ENCODE results near the gene CTRB1.
"Not testable (repeated sequence)": the region's sequence is repeated elsewhere in the genome, so short reads cannot be mapped to it uniquely, and the experiment has no call there.

Gene CTRB1

GRCh38 chr16:75226550-75227360 lies 8.0 kb downstream of the CTRB1 start:
- no peak for DNase-seq

DNA sequence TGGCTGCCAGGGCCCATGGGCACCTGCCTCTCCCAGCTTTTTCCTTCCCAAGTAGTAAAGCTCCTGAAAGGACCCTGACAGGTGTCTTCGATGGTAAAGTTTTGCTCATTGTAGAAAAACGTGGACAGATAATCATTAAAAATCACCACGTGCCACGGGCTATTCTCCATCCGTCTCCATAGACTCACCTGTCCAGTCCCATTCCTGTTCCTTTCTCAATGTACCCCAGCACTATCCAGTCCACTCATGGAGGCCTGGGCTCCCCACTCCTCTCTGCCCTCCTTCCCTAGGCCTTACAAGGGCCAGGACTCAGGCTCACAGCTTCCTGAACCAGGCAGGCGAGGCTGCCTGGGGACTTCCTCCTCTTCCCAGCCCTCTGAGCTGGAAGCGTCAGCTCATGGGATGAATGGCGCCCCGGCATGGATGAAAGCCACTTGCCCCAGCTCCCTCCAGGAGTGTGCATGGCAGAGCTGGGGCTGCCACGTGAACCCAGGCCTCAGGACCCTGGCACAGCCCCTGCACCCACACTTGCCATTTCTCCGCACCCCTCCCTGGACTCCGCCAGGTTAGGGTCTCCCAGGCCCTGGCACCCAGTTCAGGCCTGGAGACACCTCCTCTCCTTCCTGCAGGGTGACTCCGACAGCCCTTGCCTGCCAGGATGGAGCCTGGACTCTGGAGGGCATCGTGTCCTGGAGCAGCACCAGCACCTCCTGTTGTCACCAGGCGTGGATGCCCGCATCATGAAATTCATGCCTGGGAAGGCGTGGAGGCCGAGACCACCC lies 8.8 kb downstream of the CTRB1 start:
- DNase-seq: no peak

- DNase-seq: no peak
Measured at GRCh38 chr16:75228143-75228976, 9.6 kb downstream of the CTRB1 start.

GRCh38 chr16:75229172-75230031 lies 10.6 kb downstream of the CTRB1 start:
- DNase-seq: no peak

DNA sequence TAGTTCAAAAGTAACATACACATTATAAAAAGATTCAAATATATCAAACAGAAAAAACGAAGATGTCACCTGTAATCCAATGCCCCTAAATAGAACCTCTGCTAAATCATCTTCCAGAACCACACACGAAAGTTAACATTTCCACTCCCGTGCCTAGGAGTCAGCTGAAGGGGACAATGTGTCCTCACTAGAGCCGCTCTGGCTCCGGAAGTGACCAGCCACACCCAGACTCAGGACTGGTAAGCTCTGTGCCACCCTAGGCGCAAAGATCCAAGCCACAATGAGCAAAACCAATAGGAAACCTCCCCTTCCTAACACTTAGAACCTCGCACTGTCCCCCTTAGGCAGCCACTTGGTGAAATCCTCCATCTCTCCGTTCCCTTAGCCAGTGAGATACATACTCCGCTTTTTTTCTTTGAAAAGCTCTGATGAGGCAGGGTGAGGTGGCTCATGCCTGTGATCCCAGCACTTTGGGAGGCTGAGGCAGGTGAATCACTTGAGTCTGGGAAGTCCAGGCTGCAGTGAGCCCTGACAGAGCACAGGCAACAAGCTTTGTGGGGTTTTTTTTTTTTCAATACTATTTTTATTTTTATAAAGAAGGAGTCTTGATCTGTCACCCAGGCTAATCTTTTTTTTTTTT lies 11.8 kb downstream of the CTRB1 start:
- DNase-seq: no peak

DNA sequence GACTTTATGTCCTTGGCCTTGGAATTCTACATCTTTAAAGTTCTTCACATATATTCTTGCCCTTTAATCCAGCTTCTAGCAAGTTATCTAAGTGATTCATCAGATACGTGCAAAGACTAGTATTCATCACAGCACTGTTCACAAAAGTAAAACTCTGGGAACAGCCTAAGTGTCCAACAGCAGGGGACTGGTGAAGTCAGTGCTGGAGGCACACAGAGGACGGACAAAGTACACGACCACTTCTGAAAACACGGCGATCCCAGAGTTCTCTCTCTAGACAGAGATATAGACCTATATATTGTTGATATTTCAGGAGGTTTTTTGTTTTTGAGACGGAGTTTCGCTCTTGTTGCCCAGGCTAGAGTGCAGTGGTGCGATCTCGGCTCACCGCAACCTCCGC lies 12.8 kb downstream of the CTRB1 start:
- no peak for DNase-seq

- no peak for DNase-seq
Measured at GRCh38 chr16:75233611-75233938, 14.8 kb downstream of the CTRB1 start.

DNA sequence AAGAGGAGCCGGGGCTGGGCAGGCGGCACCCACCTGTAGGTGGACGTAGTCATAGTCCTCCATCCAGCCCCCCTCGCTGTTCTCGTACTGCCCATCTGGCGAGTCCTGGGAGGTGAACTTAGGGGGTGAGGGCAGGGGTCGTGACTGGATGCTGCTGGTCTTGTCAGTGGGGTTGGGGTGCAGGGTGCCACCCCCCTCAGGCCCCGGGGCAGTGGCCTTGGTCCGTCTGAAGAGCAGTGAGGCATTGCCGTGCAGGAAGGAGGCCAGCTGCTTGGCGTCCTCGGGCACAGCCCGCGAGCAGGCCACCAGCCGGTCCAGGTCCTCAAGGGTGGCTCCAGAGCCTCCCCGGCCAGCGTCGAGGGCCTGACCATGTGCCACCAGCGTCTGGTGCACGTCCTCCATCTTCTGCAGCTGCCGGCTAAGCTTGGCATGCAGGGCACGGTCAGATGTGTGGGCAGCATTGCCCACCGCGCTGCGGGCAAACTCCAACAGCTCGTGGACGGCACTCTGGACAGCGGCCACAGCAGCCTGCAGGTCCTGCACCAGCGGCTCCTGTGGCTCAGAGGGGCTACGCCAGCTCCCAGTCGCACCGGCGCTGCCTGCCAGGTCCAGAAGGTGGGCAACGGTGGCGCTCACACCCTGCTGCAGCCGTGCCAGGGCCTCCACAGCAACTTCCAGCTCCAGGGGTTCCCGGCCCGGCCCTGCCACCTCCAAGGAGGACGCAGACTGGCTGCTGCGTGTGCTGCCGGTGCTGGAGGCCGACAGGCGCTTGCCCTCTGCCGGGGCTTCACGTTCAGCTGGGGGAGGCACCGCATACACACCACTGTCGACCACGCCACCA lies 16.3 kb downstream of the CTRB1 start:
- DNase-seq: no peak

GRCh38 chr16:75235721-75236193 lies 17.0 kb downstream of the CTRB1 start:
- DNase-seq: no peak

DNA sequence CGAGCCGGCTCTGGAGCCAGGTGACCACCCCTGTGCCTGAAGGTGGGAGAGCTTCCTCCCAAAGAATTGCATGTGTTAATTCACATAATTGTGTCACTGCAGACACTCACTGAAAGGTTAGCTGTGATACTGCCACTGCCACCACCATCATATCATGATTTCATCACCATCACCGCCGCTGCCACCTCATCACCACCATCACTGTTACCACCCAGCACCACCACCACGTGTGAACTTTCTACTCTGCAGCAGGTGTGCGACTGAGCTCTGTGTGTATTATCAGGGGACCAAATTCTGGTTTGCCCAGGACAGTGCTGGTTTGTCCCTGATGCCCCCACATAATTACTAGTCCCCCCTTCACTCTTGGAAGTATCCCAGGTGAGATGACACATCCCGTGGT lies 17.4 kb downstream of the CTRB1 start:
- DNase-seq: no peak

- DNase-seq: no peak
Measured at GRCh38 chr16:75236736-75237397, 18.1 kb downstream of the CTRB1 start.

DNA sequence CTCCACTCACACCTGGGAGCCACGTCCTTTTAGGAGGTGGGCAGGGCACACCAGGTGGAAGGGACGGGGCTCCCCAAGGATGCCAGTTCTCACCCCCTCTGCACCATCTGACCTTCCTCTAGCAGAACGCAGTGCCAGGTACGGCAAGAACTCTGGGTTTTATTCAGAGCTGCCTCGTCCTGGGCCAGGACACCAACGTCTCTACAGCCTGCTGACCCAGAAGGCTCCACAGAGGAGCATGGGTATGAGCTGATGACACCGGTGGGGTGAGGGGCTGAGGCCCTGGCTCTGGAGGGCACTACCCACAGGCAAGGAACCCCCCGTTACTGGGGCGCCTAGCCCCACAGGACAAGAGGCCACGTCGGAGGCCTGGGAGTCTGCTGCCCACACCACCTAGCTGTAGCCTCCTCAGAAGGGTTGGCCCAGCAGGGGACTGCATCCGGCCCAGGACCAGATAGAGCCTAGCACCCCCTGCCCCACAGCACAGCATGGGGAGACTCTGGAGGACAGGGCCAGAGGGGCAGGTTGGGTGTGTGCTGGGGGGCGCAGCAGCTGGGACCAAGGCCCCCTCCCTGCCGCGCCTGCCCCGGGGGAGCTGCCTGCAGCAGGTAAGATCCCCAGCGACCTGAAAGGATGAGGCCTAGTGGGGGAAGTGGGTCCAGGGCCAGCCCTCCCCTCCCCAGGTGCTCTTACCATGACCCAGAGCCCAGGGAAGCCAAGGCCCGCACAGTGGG lies 18.8 kb downstream of the CTRB1 start:
- no peak for DNase-seq

DNA sequence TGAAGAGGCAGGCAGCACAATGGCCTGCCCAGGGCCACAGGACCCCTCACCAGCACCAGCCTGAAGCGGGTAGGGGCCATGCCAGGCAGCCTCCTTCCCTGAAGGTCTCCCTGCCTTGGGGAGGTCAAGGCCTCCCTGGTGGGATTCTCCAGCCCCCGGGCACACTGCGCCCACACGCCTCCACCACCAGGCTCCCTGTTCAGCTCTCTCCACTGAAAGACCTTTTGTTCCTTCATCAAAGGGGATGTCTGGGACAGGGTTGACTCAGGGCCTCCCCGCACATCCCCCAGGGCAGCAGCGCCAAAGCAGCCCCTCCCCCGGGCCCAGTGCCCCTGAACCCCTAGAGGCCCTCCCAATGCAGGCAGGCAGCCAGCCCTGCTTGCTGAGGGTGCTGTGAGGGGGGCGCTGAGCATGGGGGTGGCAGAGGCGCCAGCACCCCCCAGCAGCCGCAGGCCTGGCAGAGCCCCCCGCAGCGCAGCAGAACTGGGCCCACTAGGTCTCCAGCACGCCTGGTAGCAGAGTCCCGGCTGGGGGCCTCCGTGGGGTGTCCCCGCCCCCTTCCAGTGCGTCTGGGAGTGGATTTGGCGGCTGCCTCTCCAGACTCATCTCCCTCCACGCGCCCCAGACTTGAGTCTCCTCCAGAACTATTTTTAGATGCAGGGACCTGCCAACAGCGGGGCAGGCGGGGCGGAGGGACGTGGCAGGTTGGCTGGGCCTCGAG lies 19.5 kb downstream of the CTRB1 start:
- no peak for DNase-seq

DNA sequence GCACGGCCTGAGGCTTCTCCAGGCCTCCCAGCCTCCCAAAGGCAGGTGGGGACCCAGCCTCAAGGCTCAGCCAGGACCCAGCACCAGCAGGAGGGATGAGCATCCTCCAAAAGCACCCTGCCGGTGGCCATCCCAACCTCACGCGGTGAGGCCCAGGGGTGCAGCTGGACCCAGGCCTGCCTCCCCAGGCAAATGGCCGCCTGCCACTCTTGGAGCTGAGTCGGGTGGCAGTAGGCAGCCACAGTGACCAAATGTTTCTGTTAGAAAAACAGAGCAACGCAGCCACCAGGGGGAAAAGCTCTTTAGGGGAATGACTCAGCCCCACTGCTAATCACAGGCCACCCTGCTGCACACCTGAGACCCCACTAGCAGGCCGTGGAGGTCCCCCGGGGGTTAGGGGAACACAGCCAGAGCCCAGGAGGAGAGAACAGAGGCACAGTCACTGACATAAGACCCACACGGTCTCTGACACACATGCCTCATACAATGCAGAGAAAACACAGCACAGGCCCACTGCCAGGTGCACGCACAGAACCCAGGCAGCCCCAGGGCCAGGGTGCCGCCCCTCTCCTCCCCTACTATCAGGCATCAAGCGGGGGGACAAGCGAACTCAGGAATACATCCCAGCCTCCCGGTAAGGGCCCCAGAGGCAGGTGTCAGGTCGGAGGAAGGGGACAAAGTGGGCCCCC lies 20.2 kb downstream of the CTRB1 start:
- no peak for DNase-seq

DNA sequence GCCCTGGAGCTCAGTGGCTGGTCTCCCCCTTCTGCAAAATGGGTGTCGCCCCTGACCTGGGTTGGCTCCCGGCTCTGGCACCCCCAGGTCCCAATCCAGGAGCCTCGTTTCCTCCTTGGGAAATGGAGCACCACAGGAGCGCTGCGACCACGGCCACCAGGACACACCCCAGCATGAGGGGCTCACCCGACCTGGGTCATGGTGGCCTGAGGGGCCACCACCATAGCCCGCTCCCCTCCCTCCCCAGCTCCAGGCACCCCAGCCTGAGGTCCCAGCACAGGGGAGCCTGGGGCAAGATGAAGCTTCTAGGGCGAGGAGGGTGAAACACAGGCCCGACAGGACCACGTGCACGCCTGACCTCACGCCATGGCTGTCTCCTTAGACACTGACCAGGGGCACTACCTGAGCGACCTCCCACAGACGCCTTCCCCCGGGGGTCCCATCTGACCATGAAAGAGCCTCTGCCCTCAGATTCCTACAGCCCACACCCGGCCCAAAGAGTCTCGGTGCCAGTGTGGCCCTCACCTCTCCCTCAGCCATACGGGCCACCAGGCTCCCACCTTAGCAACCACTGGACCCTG lies 20.8 kb downstream of the CTRB1 start:
- DNase-seq: no peak

DNA sequence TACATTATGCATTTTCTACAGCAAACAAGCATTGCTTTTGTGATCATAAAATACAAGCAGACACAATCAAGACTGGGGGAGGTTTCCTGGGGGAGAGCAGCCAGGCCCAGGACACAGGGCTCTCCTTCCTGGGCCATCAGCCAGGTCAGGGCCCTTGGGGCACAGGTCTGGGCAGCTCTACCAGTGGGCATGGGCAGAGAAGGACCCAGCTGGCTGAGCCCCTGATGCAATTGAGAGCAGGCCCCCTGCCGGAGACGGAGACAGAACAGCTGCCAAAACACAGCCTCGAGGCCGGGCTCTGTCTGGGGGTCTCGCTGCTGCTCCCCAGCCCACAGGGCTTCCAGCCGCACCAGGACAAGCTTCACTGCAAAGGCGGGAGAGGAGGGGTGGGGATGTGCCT lies 21.8 kb downstream of the CTRB1 start:
- not testable (repeated sequence) for DNase-seq

DNA sequence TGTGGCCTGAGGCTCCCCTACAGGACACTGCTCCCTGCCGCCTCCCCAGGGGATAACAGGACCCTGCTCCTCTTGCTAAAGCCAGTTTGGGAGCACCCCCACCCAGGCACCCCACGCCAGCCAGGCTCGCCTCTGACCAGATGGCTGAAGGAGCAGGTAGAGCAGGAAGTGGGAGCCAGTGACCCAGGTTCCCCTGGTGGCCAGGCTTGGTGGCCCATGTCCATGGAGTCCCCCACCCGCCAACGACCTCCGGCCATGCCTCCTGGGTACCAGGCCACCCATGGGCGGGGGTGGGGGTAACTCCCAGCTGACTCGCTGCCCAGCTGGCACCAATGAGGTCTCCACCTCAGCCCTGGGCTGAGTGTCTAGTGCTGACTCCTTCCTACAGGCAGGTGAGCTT lies 22.6 kb downstream of the CTRB1 start:
- no peak for DNase-seq

DNA sequence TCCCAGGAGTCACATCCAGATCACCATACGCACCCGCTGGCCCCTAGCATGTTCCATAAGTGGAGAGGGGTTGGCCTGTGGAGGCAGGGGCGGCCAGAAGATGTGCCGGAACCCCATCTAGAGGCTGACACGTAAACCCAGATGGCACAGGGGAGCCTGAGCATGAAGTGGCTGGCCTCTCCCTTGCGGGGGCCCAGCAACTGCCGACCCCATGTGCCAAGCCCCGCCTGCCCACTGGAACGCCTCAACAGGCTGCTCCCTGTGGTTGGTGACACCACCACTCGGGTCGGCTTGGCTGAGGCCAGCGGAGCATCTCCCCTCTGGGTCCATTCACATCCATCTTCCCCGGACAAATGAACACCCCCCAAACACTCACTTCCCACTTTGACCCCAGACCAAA lies 23.2 kb downstream of the CTRB1 start:
- DNase-seq: no peak

Data from activated effector memory CD4-positive, alpha-beta T cell treated with anti-CD3 and anti-CD28 coated beads, Interleukin-2, amount 50 U/mL, for 16 hours (primary cell).